ENCODE data around the gene QRICH2.

QRICH2 gene

DNA sequence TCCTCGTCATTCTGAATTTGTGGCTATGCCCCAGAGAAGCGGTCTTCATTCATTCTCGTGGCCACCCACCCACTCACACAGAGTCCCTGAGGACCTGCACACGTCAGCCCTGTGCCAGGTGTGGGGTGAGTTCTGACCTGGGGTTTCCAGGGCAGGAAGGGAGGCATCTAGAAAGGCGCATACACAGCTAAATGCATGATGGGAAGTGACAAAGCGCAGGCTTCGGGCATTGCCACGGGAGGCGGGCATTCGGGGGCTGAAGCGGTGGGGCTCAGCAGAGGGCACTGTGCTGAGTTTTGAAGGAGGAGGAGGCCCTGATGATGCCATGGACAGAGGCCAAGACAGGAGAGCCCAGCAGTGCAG, 32.0 kb downstream of the QRICH2 start:
- Histone ChIP-seq H3K4me3 (ENCODE audit: severe bottlenecking) (no peak overlapping the region), H3K9me3 (ENCODE audit: severe bottlenecking) (no peaks in the 10 kb centered on the region), H3K27me3 (ENCODE audit: insufficient read depth, poor library complexity, severe bottlenecking) (no peaks in the 10 kb centered on the region), H3K27ac (ENCODE audit: poor library complexity, severe bottlenecking) (no peak overlapping the region), H3K36me3 (ENCODE audit: low read depth) (no peaks in the 10 kb centered on the region), H3K4me1 (ENCODE audit: insufficient read depth, poor library complexity, severe bottlenecking) (no peaks in the 10 kb centered on the region)
- DNase-seq (ENCODE audit: low spot score) (no peak), ATAC-seq (ENCODE audit: low read depth) (no peak)
- TF ChIP-seq, protein P1, sequence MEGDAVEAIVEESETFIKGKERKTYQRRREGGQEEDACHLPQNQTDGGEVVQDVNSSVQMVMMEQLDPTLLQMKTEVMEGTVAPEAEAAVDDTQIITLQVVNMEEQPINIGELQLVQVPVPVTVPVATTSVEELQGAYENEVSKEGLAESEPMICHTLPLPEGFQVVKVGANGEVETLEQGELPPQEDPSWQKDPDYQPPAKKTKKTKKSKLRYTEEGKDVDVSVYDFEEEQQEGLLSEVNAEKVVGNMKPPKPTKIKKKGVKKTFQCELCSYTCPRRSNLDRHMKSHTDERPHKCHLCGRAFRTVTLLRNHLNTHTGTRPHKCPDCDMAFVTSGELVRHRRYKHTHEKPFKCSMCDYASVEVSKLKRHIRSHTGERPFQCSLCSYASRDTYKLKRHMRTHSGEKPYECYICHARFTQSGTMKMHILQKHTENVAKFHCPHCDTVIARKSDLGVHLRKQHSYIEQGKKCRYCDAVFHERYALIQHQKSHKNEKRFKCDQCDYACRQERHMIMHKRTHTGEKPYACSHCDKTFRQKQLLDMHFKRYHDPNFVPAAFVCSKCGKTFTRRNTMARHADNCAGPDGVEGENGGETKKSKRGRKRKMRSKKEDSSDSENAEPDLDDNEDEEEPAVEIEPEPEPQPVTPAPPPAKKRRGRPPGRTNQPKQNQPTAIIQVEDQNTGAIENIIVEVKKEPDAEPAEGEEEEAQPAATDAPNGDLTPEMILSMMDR (IDR thresholded peaks at IDR 0.05; ENCODE audit: poor library complexity, severe bottlenecking): no peak

DNA sequence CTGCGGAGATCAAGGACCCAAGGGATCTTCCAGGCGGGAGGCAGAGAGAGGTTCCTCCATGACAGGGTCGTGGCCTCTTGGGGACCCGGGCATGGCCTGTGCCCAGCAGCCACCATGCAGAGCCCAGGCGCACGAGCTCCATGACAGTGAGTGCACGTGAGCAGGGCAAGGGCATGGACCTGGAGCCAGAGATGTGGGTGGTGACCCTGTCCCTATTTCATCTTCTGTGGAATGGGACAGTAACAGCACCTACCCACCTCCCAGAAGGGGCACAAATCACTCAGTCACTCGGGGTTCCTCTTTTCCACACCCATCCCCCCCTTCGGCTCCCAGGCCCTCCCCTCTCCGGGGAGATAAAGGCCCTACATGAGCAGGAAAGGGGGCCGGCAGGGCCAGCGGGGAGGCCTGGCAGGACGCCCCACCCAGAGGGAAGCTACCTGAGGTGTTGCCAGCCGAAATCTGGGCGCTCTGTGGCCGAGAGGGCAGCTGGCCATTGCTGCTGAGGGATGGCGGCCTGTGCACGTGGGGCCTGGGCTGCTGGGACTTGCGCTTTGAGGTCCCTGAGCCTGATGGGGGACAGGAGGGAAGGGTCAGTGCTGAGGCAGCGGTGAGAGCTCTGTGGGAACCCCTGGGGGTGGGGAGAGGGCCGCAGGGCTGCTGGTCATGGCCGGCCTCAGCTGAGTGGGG, 32.6 kb downstream of the QRICH2 start:
- no peak for ATAC-seq (ENCODE audit: low read depth)
- no peaks in the 10 kb centered on the region for H3K4me1 ChIP-seq (ENCODE audit: insufficient read depth, poor library complexity, severe bottlenecking)
- no peaks in the 10 kb centered on the region for H3K36me3 ChIP-seq (ENCODE audit: low read depth)
- H3K9me3 ChIP-seq (ENCODE audit: severe bottlenecking): no peaks in the 10 kb centered on the region
- H3K27me3 ChIP-seq (ENCODE audit: insufficient read depth, poor library complexity, severe bottlenecking): no peaks in the 10 kb centered on the region
- TF ChIP-seq, protein P1 (IDR thresholded peaks at IDR 0.05; ENCODE audit: poor library complexity, severe bottlenecking): no peak
- no peak for DNase-seq (ENCODE audit: low spot score)
- H3K4me3 ChIP-seq (ENCODE audit: severe bottlenecking): no peak overlapping the region
- no peak overlapping the region for H3K27ac ChIP-seq (ENCODE audit: poor library complexity, severe bottlenecking)

DNA sequence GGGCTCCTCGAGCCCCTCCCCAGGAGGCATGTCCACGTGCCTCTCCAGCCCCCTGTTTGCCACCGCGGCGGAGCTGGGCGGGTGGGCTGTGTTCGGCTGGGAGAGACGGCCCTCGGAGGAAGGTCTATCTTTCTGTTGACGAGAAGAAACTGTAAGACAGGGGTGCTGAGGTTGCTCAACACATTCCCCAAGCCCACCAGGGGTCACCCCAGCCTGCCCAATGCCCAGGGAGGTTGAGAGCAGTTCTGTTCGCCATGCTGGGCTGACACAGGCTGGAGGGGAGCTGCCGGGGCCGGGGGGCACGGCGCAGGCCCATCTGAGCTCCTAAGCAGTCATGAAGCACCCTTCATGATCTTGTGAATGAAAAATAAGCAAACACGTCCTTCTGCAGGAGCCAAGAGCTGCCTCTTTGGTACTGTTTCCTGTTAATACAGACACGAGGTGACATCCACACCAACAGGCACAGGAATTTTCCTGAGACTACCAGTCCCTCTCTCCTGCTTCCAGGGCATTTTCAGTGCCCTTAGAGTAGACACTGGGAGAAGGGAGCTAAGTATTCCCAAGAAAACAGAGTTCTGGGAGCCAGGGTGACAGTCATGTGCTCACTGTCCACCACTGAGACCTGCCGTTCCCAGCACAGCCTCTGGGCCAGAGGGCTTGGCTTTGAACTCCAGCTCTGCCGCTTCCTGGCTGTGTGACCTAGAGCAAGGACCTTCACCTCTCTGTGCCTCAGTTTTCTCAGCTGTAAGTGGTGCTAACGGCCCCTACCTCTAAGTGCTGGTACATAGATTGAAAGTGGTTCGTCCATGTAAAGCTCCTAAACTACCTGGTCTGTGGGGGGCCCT, 33.7 kb downstream of the QRICH2 start:
- H3K27ac ChIP-seq (ENCODE audit: poor library complexity, severe bottlenecking): no peak overlapping the region

DNA sequence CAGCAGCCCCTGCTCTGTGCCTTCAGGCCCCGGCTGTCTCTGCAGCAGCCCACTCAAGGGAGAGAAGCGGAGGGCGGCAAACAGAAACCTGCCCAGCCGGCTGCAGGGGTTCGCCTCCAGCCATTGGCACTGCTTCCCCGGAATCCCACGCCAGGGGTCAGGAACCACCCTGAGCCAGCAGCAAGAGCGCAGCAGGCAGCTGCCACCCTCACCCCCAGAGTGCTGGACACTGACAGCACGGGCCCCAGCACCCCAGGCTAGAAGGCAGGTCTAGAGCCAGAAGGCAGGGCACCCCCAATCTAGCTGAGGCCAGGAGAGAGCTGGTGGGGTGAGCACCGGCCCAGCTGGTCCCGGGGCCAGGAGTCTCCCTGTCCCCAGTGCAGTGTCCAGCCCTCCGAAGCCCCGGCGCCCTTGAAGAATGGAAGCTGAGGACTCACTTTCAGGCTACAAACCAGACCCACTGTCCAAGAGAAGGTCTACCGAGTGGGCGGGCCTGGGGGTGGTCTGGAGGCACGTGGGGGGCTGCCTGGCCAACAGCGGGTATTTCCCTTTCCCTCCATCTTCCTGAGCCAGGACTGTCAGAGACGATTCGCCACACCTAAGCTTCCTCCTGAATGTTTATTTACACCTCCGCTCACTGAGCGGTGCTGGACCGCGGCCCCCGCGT, 34.5 kb downstream of the QRICH2 start:
- peaks cover 12% of the 10 kb centered on the region for H3K36me3 ChIP-seq (ENCODE audit: low read depth)

More for the DNA sequence above, 33.7 kb downstream of the QRICH2 start:
- ATAC-seq (ENCODE audit: low read depth) (no peak), DNase-seq (ENCODE audit: low spot score) (no peak)
- Histone ChIP-seq H3K36me3 (ENCODE audit: low read depth) (peaks cover 6% of the 10 kb centered on the region), H3K4me3 (ENCODE audit: severe bottlenecking) (no peak overlapping the region), H3K9me3 (ENCODE audit: severe bottlenecking) (no peaks in the 10 kb centered on the region), H3K4me1 (ENCODE audit: insufficient read depth, poor library complexity, severe bottlenecking) (no peaks in the 10 kb centered on the region), H3K27me3 (ENCODE audit: insufficient read depth, poor library complexity, severe bottlenecking) (no peaks in the 10 kb centered on the region)
- TF ChIP-seq, protein P1 (IDR thresholded peaks at IDR 0.05; ENCODE audit: poor library complexity, severe bottlenecking): no peak

More for the DNA sequence above, 34.5 kb downstream of the QRICH2 start:
- ATAC-seq (ENCODE audit: low read depth) (0 out of 3 replicates have a peak, but pooled peaks have one; percentile 4), DNase-seq (ENCODE audit: low spot score) (no peak)
- TF ChIP-seq, protein P1 (IDR thresholded peaks at IDR 0.05; ENCODE audit: poor library complexity, severe bottlenecking): no peak
- Histone ChIP-seq H3K4me1 (ENCODE audit: insufficient read depth, poor library complexity, severe bottlenecking) (peaks cover 3% of the 10 kb centered on the region), H3K9me3 (ENCODE audit: severe bottlenecking) (no peaks in the 10 kb centered on the region), H3K27ac (ENCODE audit: poor library complexity, severe bottlenecking) (no peak overlapping the region), H3K27me3 (ENCODE audit: insufficient read depth, poor library complexity, severe bottlenecking) (no peaks in the 10 kb centered on the region), H3K4me3 (ENCODE audit: severe bottlenecking) (no peak overlapping the region)
